ENCODE data around the gene DNAH9. TPM values are rescaled to one million over a fixed set of nuclear protein-coding genes. Genes with fewer than 3 reads are reported as not detected.

Gene DNAH9
- total RNA-seq, 1 experiment from 2014 or later, result 0.22 TPM

GRCh38 chr17:11825572-11826209 lies 227.4 kb downstream of the DNAH9 start:
- Histone ChIP-seq H4K91ac (ENCODE audit: insufficient read length, low read depth, low read length) (no peak overlapping the region), H2AFZ (ENCODE audit: low read length) (no peak overlapping the region), H3K23me2 (ENCODE audit: insufficient read length, low read depth, low read length, poor library complexity, severe bottlenecking) (no peaks in the 10 kb centered on the region), H2BK20ac (ENCODE audit: low read depth, low read length, poor library complexity, severe bottlenecking) (no peak overlapping the region), H3K56ac (ENCODE audit: insufficient read length, low read depth, low read length) (no peak overlapping the region), H3T11ph (ENCODE audit: low read length) (no peak overlapping the region), H3K4me1 (ENCODE audit: insufficient read depth, low read length) (0 out of 2 replicates have a peak, but pooled peaks cover 2% of the 10 kb centered on the region), H3K27me3 (ENCODE audit: insufficient read depth, low read length) (no peaks in the 10 kb centered on the region), H2BK12ac (ENCODE audit: insufficient read length, low read depth, low read length) (no peak overlapping the region), H3K18ac (ENCODE audit: insufficient read length, low read depth, low read length) (no peak overlapping the region), H3K79me1 (ENCODE audit: insufficient read depth, low read depth, low read length, poor library complexity, severe bottlenecking) (no peaks in the 10 kb centered on the region), H3K23ac (ENCODE audit: insufficient read length, low read depth, low read length) (no peak overlapping the region), H2AK5ac (ENCODE audit: insufficient read length, low read length) (no peak overlapping the region), H3K9ac (ENCODE audit: extremely low read depth, insufficient read length, low read length) (no peak overlapping the region), H3K14ac (ENCODE audit: insufficient read depth, low read length) (no peak overlapping the region), H2BK120ac (ENCODE audit: low read depth, low read length, poor library complexity, severe bottlenecking) (no peak overlapping the region), H2BK15ac (ENCODE audit: low read depth, low read length) (no peak overlapping the region), H2BK5ac (ENCODE audit: insufficient read length, low read length) (no peak overlapping the region), H4K8ac (replicated peaks; ENCODE audit: insufficient read length, low read depth, low read length) (no peak overlapping the region), H3K4me2 (ENCODE audit: insufficient read depth, insufficient read length, low read length) (no peak overlapping the region), H3K4ac (ENCODE audit: low read depth, low read length) (no peak overlapping the region), H3K79me2 (ENCODE audit: insufficient read depth, low read length) (no peaks in the 10 kb centered on the region), H4K5ac (ENCODE audit: insufficient read length, low read depth, low read length) (no peak overlapping the region), H3K9me3 (ENCODE audit: control insufficient read depth, low read depth, low read length) (no peaks in the 10 kb centered on the region), H3K27ac (ENCODE audit: insufficient read length, low read depth, low read length) (no peak overlapping the region), H4K20me1 (ENCODE audit: control insufficient read depth, insufficient read depth, insufficient read length) (no peaks in the 10 kb centered on the region)
- Mint-ChIP-seq H3K27me3 (ENCODE audit: low read depth) (peaks cover 2% of the 10 kb centered on the region; the same call in 1 of the 2 replicates), H3K4me3 (no peak overlapping the region), H3K4me1 (peaks cover 7 to 11% of the 10 kb centered on the region in 2 experiments), H3K36me3 (ENCODE audit: insufficient read depth in 1 of 3, low read depth in 3 of 3) (0 out of 7 replicates have a peak, but pooled peaks cover 0 to 4% (median 1%) of the 10 kb centered on the region in 3 experiments), H3K27ac (no peak overlapping the region), H3K9me3 (peaks cover 0 to 9% of the 10 kb centered on the region in 2 experiments; a peak in 3 of 5 replicates)
- no peak for TF ChIP-seq CTCF (conservative IDR thresholded peaks at IDR 0.05)
- WGBS (ENCODE audit: extremely low coverage, insufficient read length, low lambda C conversion rate), result no CpG with 5 or more reads among the region's 1 CpG
- DNase-seq, result no peak
